ENCODE data around the gene OR13C8. TPM values are rescaled to one million over a fixed set of nuclear protein-coding genes. Genes with fewer than 3 reads are reported as not detected.

The OR13C8 gene
- total and polyA plus RNA-seq, 2 donors (not counting 3 experiments of a cell fraction or from before 2014, with no cell fraction given), result not detected

DNA sequence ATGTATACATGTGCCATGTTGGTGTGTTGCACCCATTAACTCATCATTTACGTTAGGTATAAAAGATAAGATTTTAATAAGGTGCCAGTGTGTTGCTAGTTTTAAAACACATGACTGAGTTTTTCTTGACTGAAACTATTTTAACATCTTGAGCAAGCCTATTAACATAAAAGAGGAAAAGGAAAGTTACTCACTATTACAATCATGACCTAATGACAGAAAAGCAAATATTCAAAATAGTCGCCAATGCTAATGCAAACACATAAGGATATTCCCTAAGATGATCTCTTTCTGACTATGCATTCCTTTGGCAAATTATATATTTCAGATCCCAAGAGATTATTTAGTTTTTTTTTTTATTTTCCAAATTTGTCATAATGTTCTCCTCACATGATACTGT is 42.2 kb downstream of the OR13C8 start:
- Histone ChIP-seq H3K27ac (ENCODE audit: insufficient read depth, low read depth, low read length) (no peak overlapping the region), H4K20me1 (replicated peaks; ENCODE audit: control insufficient read depth, extremely low read depth, insufficient read depth, low read length) (no peaks in the 10 kb centered on the region), H3K9ac (replicated peaks; ENCODE audit: extremely low read depth, insufficient read depth, low read length) (no peak overlapping the region), H3K36me3 (ENCODE audit: control insufficient read depth in 2 of 2, extremely low read depth in 1 of 2, insufficient read depth in 2 of 2, low read length in 2 of 2) (no peaks in the 10 kb centered on the region), H3K27me3 (ENCODE audit: control insufficient read depth in 2 of 2, insufficient read depth in 2 of 2, low read length in 2 of 2) (no peaks in the 10 kb centered on the region), H3K9me3 (replicated peaks; ENCODE audit: control insufficient read depth, insufficient read depth, low read length) (no peaks in the 10 kb centered on the region), H3K79me2 (ENCODE audit: control insufficient read depth, insufficient read depth, low read length) (no peaks in the 10 kb centered on the region), H3K4me3 (replicated peaks in 1 of 3; ENCODE audit: insufficient read depth in 1 of 3, low read depth in 1 of 3, low read length in 3 of 3) (no peak overlapping the region), H2AFZ (ENCODE audit: low read depth, low read length) (no peak overlapping the region), H3K9me1 (replicated peaks; ENCODE audit: control insufficient read depth, extremely low read depth, insufficient read depth, low read length) (no peaks in the 10 kb centered on the region), H3K4me1 (ENCODE audit: control insufficient read depth, extremely low read depth, insufficient read depth, low read length) (no peaks in the 10 kb centered on the region), H3K4me2 (ENCODE audit: insufficient read depth, low read length) (no peak overlapping the region)
- DNase-seq (ENCODE audit: low read depth, low spot score) (no peak), FAIRE-seq (no peak)
- dilution Hi-C loops (cut with MboI; ENCODE audit: extremely low pct_ligation_motif_present, low sequenced_read_pairs) (no loop called here), intact Hi-C loops (cut with micrococcal nuclease) (no loop called here)
- CTCF ChIA-PET, result no interaction called here
- POLR2A ChIA-PET, result no interaction called here
- no peak for TF ChIP-seq EZH2 (IDR thresholded peaks at IDR 0.05; ENCODE audit: borderline replicate concordance, low read depth, low read length, severe bottlenecking)
- no peak for TF ChIP-seq GATA2 (IDR thresholded peaks at IDR 0.05; ENCODE audit: insufficient read depth, insufficient read length, low read depth, low read length)
- TF ChIP-seq, protein P1, sequence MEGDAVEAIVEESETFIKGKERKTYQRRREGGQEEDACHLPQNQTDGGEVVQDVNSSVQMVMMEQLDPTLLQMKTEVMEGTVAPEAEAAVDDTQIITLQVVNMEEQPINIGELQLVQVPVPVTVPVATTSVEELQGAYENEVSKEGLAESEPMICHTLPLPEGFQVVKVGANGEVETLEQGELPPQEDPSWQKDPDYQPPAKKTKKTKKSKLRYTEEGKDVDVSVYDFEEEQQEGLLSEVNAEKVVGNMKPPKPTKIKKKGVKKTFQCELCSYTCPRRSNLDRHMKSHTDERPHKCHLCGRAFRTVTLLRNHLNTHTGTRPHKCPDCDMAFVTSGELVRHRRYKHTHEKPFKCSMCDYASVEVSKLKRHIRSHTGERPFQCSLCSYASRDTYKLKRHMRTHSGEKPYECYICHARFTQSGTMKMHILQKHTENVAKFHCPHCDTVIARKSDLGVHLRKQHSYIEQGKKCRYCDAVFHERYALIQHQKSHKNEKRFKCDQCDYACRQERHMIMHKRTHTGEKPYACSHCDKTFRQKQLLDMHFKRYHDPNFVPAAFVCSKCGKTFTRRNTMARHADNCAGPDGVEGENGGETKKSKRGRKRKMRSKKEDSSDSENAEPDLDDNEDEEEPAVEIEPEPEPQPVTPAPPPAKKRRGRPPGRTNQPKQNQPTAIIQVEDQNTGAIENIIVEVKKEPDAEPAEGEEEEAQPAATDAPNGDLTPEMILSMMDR (IDR thresholded peaks at IDR 0.05; ENCODE audit: extremely low read depth in 1 of 2, insufficient read depth in 1 of 2, low read depth in 1 of 2, low read length in 2 of 2), result no peak
- no TSS peak for BruUV-seq (replicated peaks)

DNA sequence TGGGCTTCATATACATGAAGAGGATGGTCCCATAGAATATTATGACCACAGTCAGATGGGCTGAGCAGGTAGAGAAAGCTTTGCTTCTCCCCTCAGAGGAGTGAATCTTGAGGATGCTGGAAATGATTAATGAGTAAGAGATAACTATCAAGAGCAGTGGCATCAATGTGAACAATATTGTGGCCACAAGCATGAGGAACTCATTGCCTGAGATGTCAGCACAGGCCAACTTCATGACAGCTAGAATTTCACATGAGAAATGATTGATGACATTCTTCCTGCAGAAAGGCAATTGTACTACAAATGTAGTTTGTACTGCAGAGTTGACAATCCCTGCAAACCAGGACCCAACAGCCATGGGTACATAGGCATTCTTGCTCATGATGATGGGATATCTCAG is 48.5 kb downstream of the OR13C8 start:
- dilution Hi-C loops (cut with MboI; ENCODE audit: extremely low pct_ligation_motif_present, low sequenced_read_pairs) (no loop called here), intact Hi-C loops (cut with micrococcal nuclease) (no loop called here)
- POLR2A ChIA-PET, result no interaction called here

More for the DNA sequence above, 48.5 kb downstream of the OR13C8 start:
- H3K4me2 ChIP-seq (ENCODE audit: insufficient read depth, low read length), result no peak overlapping the region
- H3K9ac ChIP-seq (replicated peaks; ENCODE audit: extremely low read depth, insufficient read depth, low read length), result no peak overlapping the region
- no peaks in the 10 kb centered on the region for H3K9me3 ChIP-seq (replicated peaks; ENCODE audit: control insufficient read depth, insufficient read depth, low read length)
- H4K20me1 ChIP-seq (replicated peaks; ENCODE audit: control insufficient read depth, extremely low read depth, insufficient read depth, low read length), result no peaks in the 10 kb centered on the region
- CTCF ChIA-PET, result no interaction called here
- no peaks in the 10 kb centered on the region for H3K27me3 ChIP-seq (ENCODE audit: control insufficient read depth in 2 of 2, insufficient read depth in 2 of 2, low read length in 2 of 2)
- DNase-seq (ENCODE audit: low read depth, low spot score) (no peak), FAIRE-seq (no peak)
- no peak overlapping the region for H3K4me3 ChIP-seq (replicated peaks in 1 of 3; ENCODE audit: insufficient read depth in 1 of 3, low read depth in 1 of 3, low read length in 3 of 3)
- no peak overlapping the region for H3K27ac ChIP-seq (ENCODE audit: insufficient read depth, low read depth, low read length)
- H3K79me2 ChIP-seq (ENCODE audit: control insufficient read depth, insufficient read depth, low read length), result no peaks in the 10 kb centered on the region
- no peak overlapping the region for H2AFZ ChIP-seq (ENCODE audit: low read depth, low read length)
- TF ChIP-seq EZH2 (IDR thresholded peaks at IDR 0.05; ENCODE audit: borderline replicate concordance, low read depth, low read length, severe bottlenecking) (no peak), MYC (IDR thresholded peaks at IDR 0.05; ENCODE audit: low read depth, low read length) (no peak), GATA2 (IDR thresholded peaks at IDR 0.05; ENCODE audit: insufficient read depth, insufficient read length, low read depth, low read length) (no peak), POLR2A (IDR thresholded peaks at IDR 0.05; ENCODE audit: low read depth, low read length) (no peak), POLR2AphosphoS5 (IDR thresholded peaks at IDR 0.05; ENCODE audit: insufficient read depth, low read depth, low read length) (no peak), FOS (IDR thresholded peaks at IDR 0.05; ENCODE audit: borderline replicate concordance, insufficient read depth, low read length) (no peak), JUN (IDR thresholded peaks at IDR 0.05; ENCODE audit: borderline replicate concordance, insufficient read depth, insufficient read length, low read depth) (no peak)
- TF ChIP-seq, protein P2, sequence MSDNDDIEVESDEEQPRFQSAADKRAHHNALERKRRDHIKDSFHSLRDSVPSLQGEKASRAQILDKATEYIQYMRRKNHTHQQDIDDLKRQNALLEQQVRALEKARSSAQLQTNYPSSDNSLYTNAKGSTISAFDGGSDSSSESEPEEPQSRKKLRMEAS (IDR thresholded peaks at IDR 0.05; ENCODE audit: insufficient read depth, insufficient read length), result no peak
- TF ChIP-seq, protein P1 (IDR thresholded peaks at IDR 0.05; ENCODE audit: extremely low read depth in 1 of 2, insufficient read depth in 1 of 2, low read depth in 1 of 2, low read length in 2 of 2), result no peak
- no peaks in the 10 kb centered on the region for H3K36me3 ChIP-seq (ENCODE audit: control insufficient read depth in 2 of 2, extremely low read depth in 1 of 2, insufficient read depth in 2 of 2, low read length in 2 of 2)
- H3K4me1 ChIP-seq (ENCODE audit: control insufficient read depth, extremely low read depth, insufficient read depth, low read length), result no peaks in the 10 kb centered on the region
- no TSS peak for BruUV-seq (replicated peaks)
- no peaks in the 10 kb centered on the region for H3K9me1 ChIP-seq (replicated peaks; ENCODE audit: control insufficient read depth, extremely low read depth, insufficient read depth, low read length)

All from endothelial cell of umbilical vein (primary cell).